ENCODE data around the gene STK35. TPM values are rescaled to one million over a fixed set of nuclear protein-coding genes. Genes with fewer than 3 reads are reported as not detected.

STK35 gene
- total RNA-seq, 1 experiment from 2014 or later = 15.0 TPM

DNA sequence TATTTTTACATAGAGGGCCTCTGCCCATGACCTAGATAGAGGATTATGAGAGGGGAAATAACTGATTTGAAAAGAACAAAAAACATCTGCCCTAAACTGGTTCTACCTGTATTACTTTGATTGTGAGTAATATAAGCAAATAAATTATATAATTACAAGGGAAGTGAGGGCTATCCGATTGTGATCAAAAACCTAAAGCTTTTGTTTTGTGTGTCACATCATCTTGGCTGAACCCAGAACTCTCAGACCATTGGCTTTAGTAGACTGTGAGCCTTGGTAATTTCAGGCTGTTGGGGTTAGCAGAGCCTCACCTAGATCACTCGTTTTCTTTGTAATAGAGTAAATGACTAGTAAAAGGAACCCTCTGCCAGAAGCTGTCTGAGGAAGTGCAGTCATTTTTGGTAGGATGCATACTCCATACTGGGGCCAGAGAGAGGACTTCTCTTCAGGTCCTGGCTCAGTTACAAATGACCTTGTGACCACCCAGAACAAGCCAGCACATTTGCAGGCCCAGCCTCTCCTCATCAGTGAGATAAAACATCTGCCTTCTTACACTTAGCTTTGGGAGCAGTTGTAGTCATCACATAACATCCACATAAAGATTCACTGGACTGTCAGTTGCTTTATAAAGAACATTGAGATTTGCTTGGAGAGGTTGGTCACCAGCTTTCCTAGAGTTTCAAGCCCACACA, 13.5 kb downstream of the STK35 start:
- no peak for DNase-seq (ENCODE audit: low read depth in 1 of 2, low spot score in 2 of 2)
- Histone ChIP-seq H3K4me1 (replicated peaks) (no peaks in the 10 kb centered on the region), H3K9me3 (replicated peaks) (no peaks in the 10 kb centered on the region), H3K4me3 (no peak overlapping the region), H3K27me3 (replicated peaks) (no peaks in the 10 kb centered on the region), H3K27ac (0 out of 2 replicates have a peak overlapping the region, but pooled peaks have one; percentile 17), H3K36me3 (peaks cover 76% of the 10 kb centered on the region)

DNA sequence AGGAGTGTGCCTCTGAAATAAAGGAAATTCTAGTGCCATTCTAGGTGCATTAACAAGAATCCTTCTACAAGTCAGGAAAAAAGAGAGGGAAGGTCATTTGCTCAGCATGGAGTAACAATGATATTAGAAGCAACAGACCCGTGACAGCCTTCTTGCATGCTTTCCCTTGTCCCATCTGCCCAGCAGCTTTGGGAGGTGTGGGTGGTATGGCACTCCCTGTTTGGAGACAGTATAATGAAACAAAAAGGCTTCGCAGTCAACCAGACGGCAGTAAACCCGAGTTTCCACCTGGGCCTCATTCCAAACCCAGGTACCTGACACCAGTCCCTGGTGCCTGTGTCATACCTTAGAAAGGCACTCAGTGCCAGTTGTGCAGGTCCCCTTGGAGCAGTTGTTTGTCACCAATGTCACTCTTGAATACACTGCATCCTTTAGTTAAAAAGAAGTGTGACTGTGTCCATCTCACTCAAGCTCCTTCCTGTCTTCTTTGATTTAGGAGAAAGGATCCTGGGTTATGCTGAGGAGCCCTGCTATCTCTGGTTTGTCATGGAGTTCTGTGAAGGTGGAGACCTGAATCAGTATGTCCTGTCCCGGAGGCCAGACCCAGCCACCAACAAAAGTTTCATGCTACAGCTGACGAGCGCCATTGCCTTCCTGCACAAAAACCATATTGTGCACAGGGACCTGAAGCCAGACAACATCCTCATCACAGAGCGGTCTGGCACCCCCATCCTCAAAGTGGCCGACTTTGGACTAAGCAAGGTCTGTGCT, 14.7 kb downstream of the STK35 start:
- H3K27me3 ChIP-seq (replicated peaks) = no peaks in the 10 kb centered on the region
- H3K27ac ChIP-seq = no peak overlapping the region

GRCh38 chr20:2118783-2119182, 17.2 kb downstream of the STK35 start:
- Histone ChIP-seq H3K27me3 (replicated peaks) (no peaks in the 10 kb centered on the region), H3K4me1 (replicated peaks) (no peaks in the 10 kb centered on the region), H3K4me3 (no peak overlapping the region), H3K36me3 (peaks cover 65% of the 10 kb centered on the region), H3K27ac (no peak overlapping the region), H3K9me3 (replicated peaks) (no peaks in the 10 kb centered on the region)
- no peak for DNase-seq (ENCODE audit: low read depth in 1 of 2, low spot score in 2 of 2)

More for the DNA sequence above, 14.7 kb downstream of the STK35 start:
- H3K9me3 ChIP-seq (replicated peaks) = no peaks in the 10 kb centered on the region
- no peaks in the 10 kb centered on the region for H3K4me1 ChIP-seq (replicated peaks)
- peaks cover 65% of the 10 kb centered on the region for H3K36me3 ChIP-seq
- no peak for DNase-seq (ENCODE audit: low read depth in 1 of 2, low spot score in 2 of 2)
- no peak overlapping the region for H3K4me3 ChIP-seq

GRCh38 chr20:2122936-2123335, 21.3 kb downstream of the STK35 start:
- Histone ChIP-seq H3K9me3 (replicated peaks) (no peaks in the 10 kb centered on the region), H3K36me3 (peaks cover 40% of the 10 kb centered on the region), H3K27me3 (replicated peaks) (no peaks in the 10 kb centered on the region), H3K4me1 (replicated peaks) (no peaks in the 10 kb centered on the region), H3K4me3 (no peak overlapping the region), H3K27ac (no peak overlapping the region)
- DNase-seq (ENCODE audit: low read depth in 1 of 2, low spot score in 2 of 2) = no peak

DNA sequence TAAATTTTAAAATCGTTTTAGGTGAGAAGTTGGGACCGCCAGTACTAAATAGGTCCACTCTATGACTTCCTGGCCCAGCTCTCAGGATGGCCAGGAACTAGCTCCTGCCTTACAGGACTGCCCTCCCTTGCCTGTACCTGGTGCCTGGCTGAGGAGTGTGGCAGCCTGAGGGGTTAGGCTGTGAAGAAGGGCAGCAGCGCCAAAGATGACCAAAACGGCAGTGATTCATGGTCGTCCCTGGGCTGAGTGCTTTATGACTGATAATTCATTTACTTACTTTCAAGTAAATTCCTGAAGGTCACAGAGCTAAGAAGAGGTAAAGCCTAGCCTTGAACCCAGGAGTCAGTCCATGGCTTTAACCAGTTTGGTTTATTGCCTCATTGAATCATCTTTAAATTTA, 22.1 kb downstream of the STK35 start:
- Histone ChIP-seq H3K36me3 (peaks cover 34% of the 10 kb centered on the region), H3K27ac (no peak overlapping the region), H3K4me3 (no peak overlapping the region), H3K27me3 (replicated peaks) (no peaks in the 10 kb centered on the region), H3K4me1 (replicated peaks) (no peaks in the 10 kb centered on the region), H3K9me3 (replicated peaks) (no peaks in the 10 kb centered on the region)
- DNase-seq (ENCODE audit: low read depth in 1 of 2, low spot score in 2 of 2) = no peak

GRCh38 chr20:2124564-2125213, 23.1 kb downstream of the STK35 start:
- H3K9me3 ChIP-seq (replicated peaks) = no peaks in the 10 kb centered on the region
- no peak overlapping the region for H3K27ac ChIP-seq
- no peak overlapping the region for H3K4me3 ChIP-seq
- peaks cover 24% of the 10 kb centered on the region for H3K36me3 ChIP-seq
- H3K27me3 ChIP-seq (replicated peaks) = no peaks in the 10 kb centered on the region
- H3K4me1 ChIP-seq (replicated peaks) = no peaks in the 10 kb centered on the region
- no peak for DNase-seq (ENCODE audit: low read depth in 1 of 2, low spot score in 2 of 2)

DNA sequence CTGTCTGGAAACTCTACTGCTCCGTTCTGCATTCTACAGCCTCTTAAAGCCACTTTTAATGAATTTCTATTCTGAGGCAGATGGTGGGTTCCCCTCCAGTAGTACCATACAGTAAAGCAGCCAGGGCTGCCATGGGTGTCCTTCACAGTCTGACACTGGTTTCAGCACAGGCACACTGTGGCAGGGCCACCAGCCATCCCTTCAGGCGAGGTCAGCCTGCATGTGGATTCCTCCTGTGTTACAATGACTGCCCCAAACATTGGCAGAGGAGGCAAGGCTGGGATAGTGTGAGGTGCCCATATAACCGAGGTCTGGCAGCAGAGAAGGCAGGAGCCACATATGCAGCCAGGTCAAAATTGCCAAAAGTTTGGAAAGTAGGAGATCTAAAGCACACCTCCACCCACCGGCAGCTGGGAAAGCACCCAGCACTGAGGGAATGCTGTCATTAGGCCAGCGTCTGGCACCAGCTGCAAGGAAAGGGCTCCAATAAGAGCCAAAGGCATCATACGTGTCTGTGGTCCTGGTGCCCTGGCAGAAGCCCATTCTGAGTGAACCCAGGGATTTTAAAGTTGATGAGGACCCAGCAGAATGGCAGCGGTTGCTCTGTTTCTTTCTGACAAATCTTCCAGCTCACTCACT, 24.0 kb downstream of the STK35 start:
- Histone ChIP-seq H3K27me3 (replicated peaks) (no peaks in the 10 kb centered on the region), H3K4me3 (no peak overlapping the region)
- DNase-seq (ENCODE audit: low read depth in 1 of 2, low spot score in 2 of 2) = no peak

GRCh38 chr20:2127238-2127637, 25.6 kb downstream of the STK35 start:
- Histone ChIP-seq H3K27ac (no peak overlapping the region), H3K36me3 (peaks cover 21% of the 10 kb centered on the region), H3K27me3 (replicated peaks) (no peaks in the 10 kb centered on the region), H3K4me3 (no peak overlapping the region), H3K9me3 (replicated peaks) (no peaks in the 10 kb centered on the region), H3K4me1 (replicated peaks) (peaks cover 22% of the 10 kb centered on the region)
- no peak for DNase-seq (ENCODE audit: low read depth in 1 of 2, low spot score in 2 of 2)

More for the DNA sequence above, 24.0 kb downstream of the STK35 start:
- Histone ChIP-seq H3K27ac (no peak overlapping the region), H3K36me3 (peaks cover 19% of the 10 kb centered on the region), H3K9me3 (replicated peaks) (no peaks in the 10 kb centered on the region), H3K4me1 (replicated peaks) (peaks cover 5% of the 10 kb centered on the region)

- Histone ChIP-seq H3K9me3 (replicated peaks) (no peaks in the 10 kb centered on the region), H3K27ac (no peak overlapping the region), H3K36me3 (peaks cover 19% of the 10 kb centered on the region), H3K4me3 (no peak overlapping the region), H3K4me1 (replicated peaks) (peaks cover 35% of the 10 kb centered on the region), H3K27me3 (replicated peaks) (no peaks in the 10 kb centered on the region)
- DNase-seq (ENCODE audit: low read depth in 1 of 2, low spot score in 2 of 2) = no peak
These were observed 26.9 kb downstream of the STK35 start for GRCh38 chr20:2128542-2128941.

DNA sequence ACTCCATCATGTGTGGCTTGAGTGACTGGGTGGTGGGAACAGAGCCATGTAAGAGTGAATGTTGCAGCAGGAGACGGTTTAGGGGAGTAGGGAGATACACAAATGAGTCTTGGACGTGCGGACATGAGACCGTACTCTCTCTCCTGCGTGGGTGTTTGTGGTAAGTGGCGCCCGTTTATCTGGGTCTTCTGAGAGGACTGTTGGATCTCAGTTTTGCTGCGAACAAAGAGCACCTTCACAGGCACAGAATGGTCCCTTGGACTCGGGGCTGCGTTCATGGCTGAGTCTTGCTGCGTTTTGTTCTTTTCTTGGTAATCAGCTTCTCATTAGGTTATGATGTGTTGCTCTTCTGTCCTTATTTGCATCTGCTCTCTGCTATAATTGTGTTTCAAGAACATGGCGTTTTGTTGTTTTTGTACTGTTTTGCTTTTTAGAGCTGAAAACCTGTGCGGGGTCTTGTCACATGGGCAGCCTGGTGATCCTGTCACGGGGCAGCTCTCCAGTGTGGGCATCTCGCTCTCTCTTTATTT, 28.5 kb downstream of the STK35 start:
- H3K4me3 ChIP-seq = no peak overlapping the region
- H3K36me3 ChIP-seq = peaks cover 15% of the 10 kb centered on the region
- no peak for DNase-seq (ENCODE audit: low read depth in 1 of 2, low spot score in 2 of 2)
- no peaks in the 10 kb centered on the region for H3K27me3 ChIP-seq (replicated peaks)
- no peaks in the 10 kb centered on the region for H3K9me3 ChIP-seq (replicated peaks)
- H3K4me1 ChIP-seq (replicated peaks) = peaks cover 38% of the 10 kb centered on the region
- no peak overlapping the region for H3K27ac ChIP-seq

DNA sequence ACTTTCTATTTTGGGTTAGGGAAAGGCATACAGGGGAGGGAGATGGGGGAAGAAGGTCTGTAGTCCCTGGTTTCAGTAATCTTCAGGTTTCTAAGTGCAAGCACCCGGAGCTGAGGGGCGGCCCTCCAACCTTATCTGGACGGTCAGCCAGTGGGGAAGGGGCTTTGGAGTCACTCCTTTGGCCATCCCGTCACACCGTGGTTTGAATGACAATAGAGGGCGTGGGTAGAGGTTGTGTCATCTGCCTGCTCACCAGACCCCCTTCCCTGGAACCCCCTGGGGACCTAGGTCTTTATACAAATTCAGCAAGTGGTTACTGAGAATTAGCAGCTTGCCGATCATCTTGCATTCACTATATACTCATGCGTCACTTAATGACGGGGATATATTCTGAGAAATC, 29.1 kb downstream of the STK35 start:
- H3K36me3 ChIP-seq = peaks cover 10% of the 10 kb centered on the region
- no peak for DNase-seq (ENCODE audit: low read depth in 1 of 2, low spot score in 2 of 2)
- H3K27ac ChIP-seq = peak overlapping the region; percentile 58

DNA sequence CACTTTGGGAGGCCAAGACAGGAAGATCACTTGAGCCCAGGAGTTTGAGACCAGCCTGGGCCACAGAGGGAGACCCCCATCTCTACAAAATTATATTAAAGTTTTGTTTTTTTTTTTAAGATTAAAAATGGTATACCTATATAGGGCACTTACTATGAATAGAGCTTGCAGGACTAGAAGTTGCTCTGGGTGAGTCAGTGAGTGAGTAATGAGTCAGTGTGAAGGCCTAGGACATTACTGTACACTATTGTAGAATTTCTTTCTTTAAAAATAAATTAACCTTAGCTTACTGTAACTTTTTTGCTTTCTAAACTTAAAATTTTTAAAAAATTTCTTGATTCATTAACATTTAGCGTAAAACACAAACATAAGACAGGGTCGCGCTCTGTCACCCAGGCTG, 29.7 kb downstream of the STK35 start:
- H3K27ac ChIP-seq = peak overlapping the region; percentile 58
- H3K4me3 ChIP-seq = no peak overlapping the region
- peaks cover 38% of the 10 kb centered on the region for H3K4me1 ChIP-seq (replicated peaks)
- H3K36me3 ChIP-seq = peaks cover 9% of the 10 kb centered on the region
- H3K27me3 ChIP-seq (replicated peaks) = no peaks in the 10 kb centered on the region
- H3K9me3 ChIP-seq (replicated peaks) = no peaks in the 10 kb centered on the region
- DNase-seq (ENCODE audit: low read depth in 1 of 2, low spot score in 2 of 2) = peak in 1 of 2 experiments; percentile 30

More for the DNA sequence above, 29.1 kb downstream of the STK35 start:
- Histone ChIP-seq H3K27me3 (replicated peaks) (no peaks in the 10 kb centered on the region), H3K4me1 (replicated peaks) (peaks cover 38% of the 10 kb centered on the region), H3K9me3 (replicated peaks) (no peaks in the 10 kb centered on the region), H3K4me3 (no peak overlapping the region)

DNA sequence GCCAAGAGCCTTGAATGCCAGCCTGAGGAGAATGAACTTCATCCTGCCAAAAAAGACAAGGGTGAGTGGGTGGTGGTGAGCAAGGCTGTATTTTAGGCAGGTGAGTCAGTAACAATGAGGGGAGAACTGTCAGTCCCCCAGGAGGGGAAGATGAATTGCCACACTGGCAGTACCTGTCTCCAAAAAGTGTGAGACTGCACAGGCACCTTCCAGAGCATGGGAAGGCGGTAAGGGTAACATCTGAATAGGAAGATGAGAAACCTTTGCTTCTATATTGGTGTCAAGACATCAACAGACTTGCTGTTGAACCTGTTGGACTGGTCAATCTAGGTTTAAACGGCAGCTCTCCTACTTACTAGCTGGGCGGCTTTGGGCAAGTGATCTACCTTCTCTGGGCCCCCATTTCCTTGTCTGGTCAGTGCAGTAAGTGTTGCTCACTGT, 30.9 kb downstream of the STK35 start:
- peaks cover 42% of the 10 kb centered on the region for H3K4me1 ChIP-seq (replicated peaks)
- H3K27ac ChIP-seq = no peak overlapping the region
- H3K4me3 ChIP-seq = no peak overlapping the region
- H3K36me3 ChIP-seq = peaks cover 14% of the 10 kb centered on the region
- no peaks in the 10 kb centered on the region for H3K27me3 ChIP-seq (replicated peaks)
- H3K9me3 ChIP-seq (replicated peaks) = no peaks in the 10 kb centered on the region
- no peak for DNase-seq (ENCODE audit: low read depth in 1 of 2, low spot score in 2 of 2)
